Smooth muscle cell (in vitro differentiated cells): Measurements from ENCODE around the gene SCGB1C2. TPM values are rescaled to one million over a fixed set of nuclear protein-coding genes. Genes with fewer than 3 reads are reported as not detected.

ENCODE experiments used
- DNase-seq: peaks from one replicate; lab custom pipeline; 2025; ENCODE audit not compliant: unreplicated experiment; lab: John Stamatoyannopoulos, UW
- H2AFZ ChIP-seq: fragments of 200-600 bp; sonication (generic); 2 replicates; pipeline ENCODE4 v1.6.0; 2016; ENCODE audit warnings: antibody characterized with exemption, low read depth, mild to moderate bottlenecking
- H3F3A ChIP-seq: fragments of 200-600 bp; sonication (generic); 2 replicates; pipeline ENCODE4 v1.6.0; 2017; ENCODE audit warnings: antibody characterized with exemption, low read depth
- H3K27ac ChIP-seq: fragments of 200-600 bp; sonication (generic); 2 replicates; pipeline ENCODE4 v1.5.1; 2016; ENCODE audit warnings: low read depth, mild to moderate bottlenecking
- H3K27me3 ChIP-seq: fragments of 200-600 bp; sonication (generic); 2 replicates; pipeline ENCODE4 v1.6.1; 2016; ENCODE audit warnings: low read depth, mild to moderate bottlenecking
- H3K36me3 ChIP-seq: fragments of 200-600 bp; sonication (generic); 2 replicates; pipeline ENCODE4 v1.5.1; 2016; ENCODE audit warnings: low read depth
- H3K4me1 ChIP-seq: fragments of 200-600 bp; sonication (generic); 2 replicates; pipeline ENCODE4 v1.5.1; 2016; ENCODE audit warnings: low read depth
- H3K4me2 ChIP-seq: fragments of 200-600 bp; sonication (generic); 2 replicates; pipeline ENCODE4 v1.6.0; 2016; ENCODE audit warnings: mild to moderate bottlenecking
- H3K4me3 ChIP-seq: fragments of 200-600 bp; sonication (generic); 2 replicates; pipeline ENCODE4 v1.5.1; 2016; ENCODE audit warnings: mild to moderate bottlenecking
- H3K79me2 ChIP-seq: fragments of 200-600 bp; sonication (generic); 2 replicates; pipeline ENCODE4 v1.6.0; 2016; ENCODE audit warnings: low read depth, mild to moderate bottlenecking
- H3K9ac ChIP-seq: fragments of 200-600 bp; sonication (generic); 2 replicates; pipeline ENCODE4 v1.6.0; 2016; ENCODE audit warnings: low read depth
- H3K9me3 ChIP-seq: fragments of 200-600 bp; sonication (generic); replicated peaks from 2 replicates; pipeline ENCODE4 v1.5.1; 2016; ENCODE audit warnings: low read depth
- H4K20me1 ChIP-seq: fragments of 200-600 bp; sonication (generic); 2 replicates; pipeline ENCODE4 v1.6.0; 2016; ENCODE audit warnings: low read depth
- CTCF ChIP-seq: fragments of 200-600 bp; sonication (generic); IDR thresholded peaks from 2 replicates; pipeline ENCODE4 v1.5.1; 2017; ENCODE audit warnings: borderline replicate concordance, mild to moderate bottlenecking, antibody characterized with exemption; ENCODE audit not compliant: insufficient read depth, poor library complexity, severe bottlenecking
- WGBS: methylation state at CpG from one replicate; pipeline ENCODE4 v1.1.7; 2016; ENCODE audit warnings: low lambda C conversion rate; 5-methylcytosine and 5-hydroxymethylcytosine counted together
- polyA plus RNA-seq: library from polyadenylated mRNA; unstranded; fragments of >200 nt; fragmentation: Nextera tagmentation; extraction: Ambion mirVana; gene quantifications from 2 replicates; pipeline ENCODE4 v1.2.1, GENCODE V29; 2016
- small RNA-seq: library from RNA; depleted of rRNA; stranded (forward); fragments of <200 nt; gene quantifications from one replicate; pipeline ENCODE3, GENCODE V24; 2014
- total RNA-seq: library from RNA; depleted of rRNA; stranded (reverse); fragments of >200 nt; gene quantifications from 2 replicates; pipeline ENCODE4 v1.2.3, GENCODE V29; 2014

SCGB1C2 gene
- total and polyA plus RNA-seq, 2 experiments from 2014 or later, result not detected

GRCh38 chr17:183021-183420 lies 45.7 kb downstream of the SCGB1C2 start:
- Histone ChIP-seq H3K27me3 (peaks cover 59% of the 10 kb centered on the region), H3F3A (no peaks in the 10 kb centered on the region), H3K4me3 (no peak overlapping the region), H3K79me2 (no peaks in the 10 kb centered on the region), H3K36me3 (no peaks in the 10 kb centered on the region), H4K20me1 (no peaks in the 10 kb centered on the region), H3K9ac (no peak overlapping the region), H3K9me3 (no peaks in the 10 kb centered on the region), H3K4me1 (peaks cover 3% of the 10 kb centered on the region), H3K27ac (no peak overlapping the region), H3K4me2 (no peak overlapping the region), H2AFZ (no peak overlapping the region)
- DNase-seq, result no peak
- 82% methylated on average over 8 of the region's 8 CpGs for WGBS
- no peak for TF ChIP-seq CTCF

GRCh38 chr17:185445-186138 lies 48.2 kb downstream of the SCGB1C2 start:
- no peak for TF ChIP-seq CTCF
- no peak for DNase-seq
- H3K4me3 ChIP-seq, result no peak overlapping the region
- 67% methylated on average over 14 of the region's 14 CpGs for WGBS
- no peak overlapping the region for H3K9ac ChIP-seq
- no peaks in the 10 kb centered on the region for H3K36me3 ChIP-seq
- H3K79me2 ChIP-seq, result no peaks in the 10 kb centered on the region
- no peaks in the 10 kb centered on the region for H4K20me1 ChIP-seq
- no peaks in the 10 kb centered on the region for H3F3A ChIP-seq
- no peak overlapping the region for H3K27ac ChIP-seq
- no peak overlapping the region for H2AFZ ChIP-seq
- no peaks in the 10 kb centered on the region for H3K9me3 ChIP-seq
- H3K4me1 ChIP-seq, result peaks cover 3% of the 10 kb centered on the region
- H3K4me2 ChIP-seq, result no peak overlapping the region
- H3K27me3 ChIP-seq, result peaks cover 41% of the 10 kb centered on the region

- H4K20me1 ChIP-seq, result no peaks in the 10 kb centered on the region
- no peak overlapping the region for H3K4me2 ChIP-seq
- H3K4me1 ChIP-seq, result no peaks in the 10 kb centered on the region
- no peak overlapping the region for H3K9ac ChIP-seq
- H3K79me2 ChIP-seq, result no peaks in the 10 kb centered on the region
- peaks cover 31% of the 10 kb centered on the region for H3K27me3 ChIP-seq
- H3F3A ChIP-seq, result no peaks in the 10 kb centered on the region
- no peak overlapping the region for H2AFZ ChIP-seq
- TF ChIP-seq CTCF, result no peak
- 79% methylated on average over 2 of the region's 2 CpGs for WGBS
- no peaks in the 10 kb centered on the region for H3K36me3 ChIP-seq
- no peak overlapping the region for H3K27ac ChIP-seq
- DNase-seq, result no peak
- H3K4me3 ChIP-seq, result no peak overlapping the region
- H3K9me3 ChIP-seq, result no peaks in the 10 kb centered on the region
Measured at GRCh38 chr17:187130-187529, 49.8 kb downstream of the SCGB1C2 start.

Small RNA genes lying within 50 kb of the gene (small RNA-seq; reads per million reads assigned to genes)
- gene RF00026, result not detected

Other genes with a start within 250 kb of the SCGB1C2 start
- gene DOC2B, start 44.1 kb downstream of the SCGB1C2 start, total RNA-seq, result 0.27 TPM in 2 replicates
- gene DOC2B, start 44.1 kb downstream of the SCGB1C2 start, polyA plus RNA-seq, result 0.24 and 0.48 TPM in 2 replicates
- 0.67 and 1.8 TPM in 2 replicates for gene RPH3AL, start 215.2 kb downstream of the SCGB1C2 start, total RNA-seq
- 1.3 and 3.3 TPM in 2 replicates for gene RPH3AL, start 215.2 kb downstream of the SCGB1C2 start, polyA plus RNA-seq